Fibroblast of villous mesenchyme (primary cell): ENCODE measurements around the gene UBE2I. TPM values are rescaled to one million over a fixed set of nuclear protein-coding genes. Genes with fewer than 3 reads are reported as not detected.

Source experiments
- DNase-seq: peaks from one replicate; pipeline ENCODE4 v3.0.0-alpha.2; 2010; ENCODE audit warnings: low read depth
- H3K4me3 ChIP-seq: 2 replicates; pipeline ENCODE4 v1.5.1; 2011; ENCODE audit warnings: low read depth, mild to moderate bottlenecking, low read length
- total RNA-seq: library from RNA; depleted of rRNA; stranded (reverse); fragments of >200 nt; gene quantifications from 2 replicates; pipeline ENCODE4 v1.2.3, GENCODE V29; 2012
- TF ChIP-seq, protein P1 (sequence below): IDR thresholded peaks from 2 replicates; pipeline ENCODE4 v1.5.1; 2012; ENCODE audit warnings: low read depth, mild to moderate bottlenecking, low read length; ENCODE audit not compliant: insufficient read depth

UBE2I gene
- total RNA-seq, 1 donor, result 44.9 TPM

DNA sequence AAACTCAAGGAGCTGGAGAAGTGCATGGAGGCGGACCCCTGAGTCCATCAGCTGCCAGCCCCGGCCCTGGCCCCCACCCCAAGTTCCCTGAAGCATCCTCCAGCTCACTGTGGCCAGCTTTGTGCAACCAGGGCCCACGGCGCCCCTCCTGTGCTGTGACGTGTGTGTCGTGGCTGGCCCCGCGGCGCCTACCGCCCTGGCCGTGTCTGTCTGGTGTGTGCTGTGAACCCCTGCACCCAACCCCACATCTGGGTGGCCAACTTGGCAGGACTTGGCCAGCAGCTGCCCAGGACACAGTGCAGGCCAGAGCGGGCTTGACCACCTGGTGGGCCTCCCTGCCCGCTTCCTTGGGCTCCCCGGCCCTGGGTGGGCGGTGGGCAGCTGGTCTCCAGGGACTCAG lies 39.0 kb downstream of the UBE2I start:
- DNase-seq, result no peak
- H3K4me3 ChIP-seq, result no peak overlapping the region
- TF ChIP-seq, protein P1, sequence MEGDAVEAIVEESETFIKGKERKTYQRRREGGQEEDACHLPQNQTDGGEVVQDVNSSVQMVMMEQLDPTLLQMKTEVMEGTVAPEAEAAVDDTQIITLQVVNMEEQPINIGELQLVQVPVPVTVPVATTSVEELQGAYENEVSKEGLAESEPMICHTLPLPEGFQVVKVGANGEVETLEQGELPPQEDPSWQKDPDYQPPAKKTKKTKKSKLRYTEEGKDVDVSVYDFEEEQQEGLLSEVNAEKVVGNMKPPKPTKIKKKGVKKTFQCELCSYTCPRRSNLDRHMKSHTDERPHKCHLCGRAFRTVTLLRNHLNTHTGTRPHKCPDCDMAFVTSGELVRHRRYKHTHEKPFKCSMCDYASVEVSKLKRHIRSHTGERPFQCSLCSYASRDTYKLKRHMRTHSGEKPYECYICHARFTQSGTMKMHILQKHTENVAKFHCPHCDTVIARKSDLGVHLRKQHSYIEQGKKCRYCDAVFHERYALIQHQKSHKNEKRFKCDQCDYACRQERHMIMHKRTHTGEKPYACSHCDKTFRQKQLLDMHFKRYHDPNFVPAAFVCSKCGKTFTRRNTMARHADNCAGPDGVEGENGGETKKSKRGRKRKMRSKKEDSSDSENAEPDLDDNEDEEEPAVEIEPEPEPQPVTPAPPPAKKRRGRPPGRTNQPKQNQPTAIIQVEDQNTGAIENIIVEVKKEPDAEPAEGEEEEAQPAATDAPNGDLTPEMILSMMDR, result no peak

DNA sequence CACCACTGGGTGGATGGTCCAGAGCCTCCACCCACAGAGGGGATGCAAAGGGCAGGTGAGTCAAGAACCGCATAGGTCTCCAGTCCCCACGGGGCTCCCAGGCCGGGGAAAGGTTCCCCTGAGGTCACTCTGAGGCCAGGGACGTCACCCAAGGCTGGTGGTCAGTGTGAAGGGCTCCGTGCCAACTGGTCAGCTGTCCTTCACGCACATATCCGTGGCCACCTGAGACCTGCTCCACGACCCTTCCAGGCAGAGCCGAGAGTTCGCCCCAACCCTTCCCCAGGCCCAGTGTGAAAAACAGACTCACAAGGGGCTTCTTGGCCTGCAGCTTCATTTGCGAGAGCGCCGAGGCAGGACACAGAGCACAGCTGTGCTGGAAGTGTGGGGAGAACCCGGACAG lies 39.5 kb downstream of the UBE2I start:
- TF ChIP-seq, protein P1, result no peak
- no peak overlapping the region for H3K4me3 ChIP-seq
- DNase-seq, result no peak

DNA sequence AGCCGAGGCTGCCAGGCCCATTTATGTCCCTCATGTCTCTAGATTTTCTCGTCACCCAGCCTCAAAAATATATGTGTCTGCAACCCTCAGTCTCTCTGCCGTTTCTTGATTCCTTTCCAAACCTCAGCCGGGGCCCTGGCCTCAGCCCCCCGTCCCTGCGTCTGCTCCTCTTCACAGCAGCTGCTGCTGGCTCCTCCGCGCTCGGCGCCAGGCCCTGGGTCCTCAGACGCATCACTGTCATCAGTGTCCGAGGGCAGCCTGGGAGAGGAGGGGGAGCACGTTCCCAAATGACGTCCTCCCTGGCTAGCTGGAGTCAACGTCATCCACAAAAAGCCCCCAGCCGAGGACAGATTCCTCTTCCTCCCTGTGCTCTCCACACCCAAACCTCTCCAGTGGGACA lies 39.9 kb downstream of the UBE2I start:
- no peak for DNase-seq
- H3K4me3 ChIP-seq, result no peak overlapping the region

DNA sequence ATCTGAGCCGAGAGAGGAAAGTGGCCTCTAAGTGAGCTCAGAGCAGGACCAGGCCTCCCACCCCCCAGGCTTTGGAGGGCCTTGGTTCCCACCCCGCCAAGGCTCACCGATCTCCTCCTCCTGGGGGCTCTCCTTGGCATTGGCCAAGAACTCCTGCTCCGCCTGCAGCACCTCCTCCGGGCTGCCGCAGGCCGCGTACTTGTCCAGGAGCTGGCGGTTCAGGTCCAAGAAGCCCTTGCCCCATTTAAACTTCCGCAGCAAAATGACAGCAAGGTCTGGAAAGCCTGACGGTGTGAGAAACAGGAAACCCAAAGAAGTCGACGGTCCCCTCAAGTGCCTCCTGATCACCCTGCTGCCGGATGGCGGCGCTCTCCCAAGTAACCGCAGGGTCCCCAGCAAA lies 40.5 kb downstream of the UBE2I start:
- H3K4me3 ChIP-seq, result no peak overlapping the region
- TF ChIP-seq, protein P1, result no peak
- no peak for DNase-seq

More for the DNA sequence above, 39.9 kb downstream of the UBE2I start:
- TF ChIP-seq, protein P1, result no peak

DNA sequence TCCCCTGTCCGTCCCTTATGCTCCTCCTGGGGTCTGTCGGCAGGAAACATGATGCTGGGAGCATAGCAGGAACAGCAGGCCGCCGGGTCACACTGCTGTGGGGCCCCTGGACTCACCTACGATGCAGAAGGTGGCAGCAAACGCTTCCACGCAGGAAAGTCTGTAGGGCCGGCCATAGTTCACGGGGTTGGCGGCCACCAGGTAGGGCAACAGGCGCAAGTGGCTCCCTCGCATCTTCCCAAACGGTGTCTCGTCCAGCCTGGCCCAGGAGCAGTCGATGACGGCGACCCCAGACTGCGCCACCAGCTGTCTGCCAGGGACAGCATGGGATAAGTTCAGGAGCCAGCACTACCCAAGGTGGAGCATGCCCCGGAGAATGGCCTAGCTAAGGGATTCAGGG lies 41.3 kb downstream of the UBE2I start:
- H3K4me3 ChIP-seq, result peak overlapping the region; percentile 92
- TF ChIP-seq, protein P1, result no peak
- no peak for DNase-seq

DNA sequence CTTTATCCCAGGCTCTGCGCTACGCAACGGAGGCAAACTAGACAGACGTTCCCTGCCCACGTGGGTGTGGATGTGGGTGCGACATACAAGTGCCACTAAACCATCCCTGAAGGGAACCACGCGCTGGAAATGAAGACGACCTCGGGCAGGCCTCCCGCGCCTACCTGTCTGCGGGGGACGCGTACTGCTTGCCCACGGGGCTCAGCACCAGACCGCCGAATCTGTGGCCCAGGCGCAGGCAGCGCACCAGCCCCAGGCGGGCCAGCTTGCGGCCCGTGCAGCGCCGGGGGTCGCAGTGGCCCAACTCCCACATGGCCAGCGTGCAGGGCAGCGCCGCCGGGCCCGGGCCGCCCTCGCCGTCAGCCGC lies 41.8 kb downstream of the UBE2I start:
- DNase-seq, result no peak
- TF ChIP-seq, protein P1, result no peak
- peak overlapping the region; percentile 92 for H3K4me3 ChIP-seq

DNA sequence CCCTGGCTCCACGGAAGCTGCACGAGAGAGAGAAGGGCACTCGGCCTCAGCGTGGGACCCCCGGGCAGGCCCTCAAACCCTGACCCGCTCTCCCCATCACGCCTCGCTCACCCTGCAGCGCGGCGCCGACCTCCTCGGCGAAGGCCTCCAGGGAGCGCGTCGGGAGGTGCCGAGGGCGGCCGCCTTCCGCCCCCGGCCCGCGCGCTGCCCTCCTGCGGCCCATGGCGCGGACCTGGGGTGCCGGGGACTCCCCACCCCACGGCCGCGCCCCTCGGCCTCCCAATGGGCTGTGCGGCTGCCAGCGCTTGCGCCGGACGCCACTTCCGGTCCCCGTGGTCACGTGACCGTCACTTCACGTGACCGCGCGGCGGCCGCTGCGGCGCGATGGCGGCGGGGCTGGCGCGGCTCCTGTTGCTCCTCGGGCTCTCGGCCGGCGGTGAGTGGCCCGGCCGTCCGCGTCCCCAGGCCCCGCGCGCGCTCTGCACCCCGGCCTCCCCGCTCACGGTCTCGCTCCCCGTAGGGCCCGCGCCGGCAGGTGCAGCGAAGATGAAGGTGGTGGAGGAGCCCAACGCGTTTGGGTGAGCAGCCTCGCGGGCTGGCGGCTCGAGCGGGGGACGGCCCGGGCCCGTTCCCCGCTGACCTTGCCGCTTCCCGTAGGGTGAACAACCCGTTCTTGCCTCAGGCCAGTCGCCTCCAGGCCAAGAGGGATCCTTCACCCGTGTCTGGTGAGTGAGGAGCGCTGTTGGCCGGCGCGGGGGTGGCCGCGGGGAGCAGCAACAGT lies 42.3 kb downstream of the UBE2I start, which contains the start of the genes GNPTG and TSR3:
Gene GNPTG (plus strand): TSS at position 350 of the 781 bp plus-strand sequence. CDS start 35 bp downstream, at position 385.
Gene TSR3 (minus strand): TSS at position 297 of the 781 bp plus-strand sequence. CDS start 74 bp downstream, at position 223.
- H3K4me3 ChIP-seq, result peak within 1 kb of the TSS; percentile 92
- TF ChIP-seq, protein P1, result no peak
- DNase-seq, result peak; percentile 87
